ENCODE data around the gene ST6GALNAC3. TPM values are rescaled to one million over a fixed set of nuclear protein-coding genes. Genes with fewer than 3 reads are reported as not detected.

Gene ST6GALNAC3
- total RNA-seq, 1 experiment from 2014 or later: 2.2 TPM

GRCh38 chr1:76443217-76443616, 368.7 kb downstream of the ST6GALNAC3 start:
- H3K4me3 ChIP-seq (replicated peaks in 1 of 2; ENCODE audit: low read depth in 1 of 2, low read length in 2 of 2): no peak overlapping the region
- H3K4me1 ChIP-seq (ENCODE audit: control insufficient read depth in 1 of 2, insufficient read depth in 2 of 2, low read length in 2 of 2): no peaks in the 10 kb centered on the region
- H3K79me2 ChIP-seq (ENCODE audit: insufficient read depth, low read length): no peaks in the 10 kb centered on the region
- H3K27ac ChIP-seq (ENCODE audit: low read depth, low read length): no peak overlapping the region
- H3K9me3 ChIP-seq (ENCODE audit: control insufficient read depth in 1 of 2, insufficient read depth in 1 of 2, low read depth in 1 of 2, low read length in 2 of 2): no peaks in the 10 kb centered on the region
- no peaks in the 10 kb centered on the region for H3K36me3 ChIP-seq (ENCODE audit: control insufficient read depth in 1 of 2, insufficient read depth in 2 of 2, low read length in 2 of 2)
- ChIA-PET CTCF (no interaction called here), POLR2A (no interaction called here), RAD21 (ENCODE audit: low non-redundant PET in 1 of 2, low total read pairs in 2 of 2, uncharacterized antibody in 2 of 2, unreplicated experiment in 2 of 2) (no interaction called here)
- DNase-seq (ENCODE audit: low read depth, low spot score) (no peak), ATAC-seq (no peak)
- no peaks in the 10 kb centered on the region for H3K27me3 ChIP-seq (ENCODE audit: insufficient read depth, low read length)
- intact Hi-C loops (cut with micrococcal nuclease): no loop called here
- no TSS peak for BruUV-seq (replicated peaks)
- H2AFZ ChIP-seq (ENCODE audit: low read depth, low read length, poor library complexity, severe bottlenecking): no peak overlapping the region
- no peak overlapping the region for H3K4me2 ChIP-seq (ENCODE audit: low read length)
- H3K9me2 ChIP-seq (ENCODE audit: insufficient read depth): no peaks in the 10 kb centered on the region
- TF ChIP-seq, protein P1, sequence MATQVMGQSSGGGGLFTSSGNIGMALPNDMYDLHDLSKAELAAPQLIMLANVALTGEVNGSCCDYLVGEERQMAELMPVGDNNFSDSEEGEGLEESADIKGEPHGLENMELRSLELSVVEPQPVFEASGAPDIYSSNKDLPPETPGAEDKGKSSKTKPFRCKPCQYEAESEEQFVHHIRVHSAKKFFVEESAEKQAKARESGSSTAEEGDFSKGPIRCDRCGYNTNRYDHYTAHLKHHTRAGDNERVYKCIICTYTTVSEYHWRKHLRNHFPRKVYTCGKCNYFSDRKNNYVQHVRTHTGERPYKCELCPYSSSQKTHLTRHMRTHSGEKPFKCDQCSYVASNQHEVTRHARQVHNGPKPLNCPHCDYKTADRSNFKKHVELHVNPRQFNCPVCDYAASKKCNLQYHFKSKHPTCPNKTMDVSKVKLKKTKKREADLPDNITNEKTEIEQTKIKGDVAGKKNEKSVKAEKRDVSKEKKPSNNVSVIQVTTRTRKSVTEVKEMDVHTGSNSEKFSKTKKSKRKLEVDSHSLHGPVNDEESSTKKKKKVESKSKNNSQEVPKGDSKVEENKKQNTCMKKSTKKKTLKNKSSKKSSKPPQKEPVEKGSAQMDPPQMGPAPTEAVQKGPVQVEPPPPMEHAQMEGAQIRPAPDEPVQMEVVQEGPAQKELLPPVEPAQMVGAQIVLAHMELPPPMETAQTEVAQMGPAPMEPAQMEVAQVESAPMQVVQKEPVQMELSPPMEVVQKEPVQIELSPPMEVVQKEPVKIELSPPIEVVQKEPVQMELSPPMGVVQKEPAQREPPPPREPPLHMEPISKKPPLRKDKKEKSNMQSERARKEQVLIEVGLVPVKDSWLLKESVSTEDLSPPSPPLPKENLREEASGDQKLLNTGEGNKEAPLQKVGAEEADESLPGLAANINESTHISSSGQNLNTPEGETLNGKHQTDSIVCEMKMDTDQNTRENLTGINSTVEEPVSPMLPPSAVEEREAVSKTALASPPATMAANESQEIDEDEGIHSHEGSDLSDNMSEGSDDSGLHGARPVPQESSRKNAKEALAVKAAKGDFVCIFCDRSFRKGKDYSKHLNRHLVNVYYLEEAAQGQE (IDR thresholded peaks at IDR 0.05; ENCODE audit: low read depth): no peak
- TF ChIP-seq JUND (IDR thresholded peaks at IDR 0.05) (no peak), YY1 (IDR thresholded peaks at IDR 0.05; ENCODE audit: extremely low read depth, insufficient replicate concordance, low read depth, low read length) (no peak), TCF7L2 (IDR thresholded peaks at IDR 0.05; ENCODE audit: borderline replicate concordance, extremely low read depth, insufficient read depth, insufficient read length) (no peak), CEBPB (IDR thresholded peaks at IDR 0.05; ENCODE audit: low read depth) (no peak), ELF1 (IDR thresholded peaks at IDR 0.05; ENCODE audit: borderline replicate concordance, low read depth) (no peak), EZH2phosphoT487 (IDR thresholded peaks at IDR 0.05; ENCODE audit: borderline replicate concordance) (no peak), ZFX (IDR thresholded peaks at IDR 0.05) (no peak), POLR2A (IDR thresholded peaks at IDR 0.05; ENCODE audit: borderline replicate concordance, extremely low read depth, insufficient read depth, insufficient read length) (no peak), EGR1 (IDR thresholded peaks at IDR 0.05; ENCODE audit: low read depth) (no peak), EZH2 (IDR thresholded peaks at IDR 0.05) (no peak), POLR2AphosphoS5 (IDR thresholded peaks at IDR 0.05; ENCODE audit: low read depth, low read length) (no peak), FOSL1 (IDR thresholded peaks at IDR 0.05; ENCODE audit: low read depth) (no peak), ATF3 (IDR thresholded peaks at IDR 0.05) (no peak), SP1 (IDR thresholded peaks at IDR 0.05; ENCODE audit: low read depth) (no peak), RAD21 (IDR thresholded peaks at IDR 0.05; ENCODE audit: low read depth) (no peak)
- H4K20me1 ChIP-seq (ENCODE audit: insufficient read depth): no peaks in the 10 kb centered on the region
- no peak overlapping the region for H3K9ac ChIP-seq (ENCODE audit: low read length)

Measured in HCT116 (cell line).